Natural killer cell (primary cell): ENCODE results near the gene CYP11A1. TPM values are rescaled to one million over a fixed set of nuclear protein-coding genes. Genes with fewer than 3 reads are reported as not detected.

Experiments used
- ATAC-seq, 3 donors: fragments of 150-1000 bp in 2 of 3; fragments of 200-7000 bp in 1 of 3; cut with Tn5 transposase; 1 replicate in 1 of 3; 2 replicates in 2 of 3; pipeline ENCODE4 v1.10.0; 2021; ENCODE audit warnings: mild to moderate bottlenecking in 2 of 3, moderate library complexity in 2 of 3
- DNase-seq, 2 donors: peaks; one replicate each; pipeline versions ENCODE4 v3.0.0 to v3.0.0-alpha.2; 2013 to 2021; ENCODE audit warnings: mixed read lengths in 1 of 2
- H3K27ac ChIP-seq: one replicate; pipeline ENCODE4 v1.5.1; 2013; ENCODE audit warnings: mild to moderate bottlenecking, low read length
- H3K27me3 ChIP-seq: one replicate; pipeline ENCODE4 v1.6.1; 2013; ENCODE audit warnings: low read length; ENCODE audit not compliant: control insufficient read depth, insufficient read depth
- H3K36me3 ChIP-seq: one replicate; pipeline ENCODE4 v1.6.1; 2013; ENCODE audit warnings: low read length; ENCODE audit not compliant: control insufficient read depth, insufficient read depth
- H3K4me1 ChIP-seq: one replicate; pipeline ENCODE4 v1.6.1; 2013; ENCODE audit warnings: low read length; ENCODE audit not compliant: control insufficient read depth, insufficient read depth
- H3K4me3 ChIP-seq: one replicate; pipeline ENCODE4 v1.5.1; 2013; ENCODE audit warnings: low read length
- H3K9me3 ChIP-seq: one replicate; pipeline ENCODE4 v1.6.1; 2013; ENCODE audit warnings: low read length; ENCODE audit not compliant: control insufficient read depth, insufficient read depth
- H3K27ac Mint-ChIP-seq, 2 donors: one replicate each; pipeline ENCODE4 v1.8.0; 2022; ENCODE audit warnings: mild to moderate bottlenecking in 2 of 2, mixed read lengths in 2 of 2, moderate library complexity in 1 of 2
- H3K27me3 Mint-ChIP-seq, 2 donors: one replicate each; pipeline ENCODE4 v1.8.0; 2022; ENCODE audit warnings: low read depth in 2 of 2, mixed read lengths in 2 of 2
- H3K36me3 Mint-ChIP-seq: one replicate; pipeline ENCODE4 v1.8.0; 2022; ENCODE audit warnings: mixed read lengths
- H3K4me1 Mint-ChIP-seq, 2 donors: one replicate each; pipeline ENCODE4 v1.8.0; 2022; ENCODE audit warnings: mixed read lengths in 2 of 2
- H3K4me3 Mint-ChIP-seq: one replicate; pipeline ENCODE4 v1.8.0; 2022; ENCODE audit warnings: mild to moderate bottlenecking, moderate library complexity, mixed read lengths
- H3K9me3 Mint-ChIP-seq, 2 donors: one replicate each; pipeline ENCODE4 v1.8.0; 2022; ENCODE audit warnings: mixed read lengths in 2 of 2
- CTCF ChIP-seq: fragments of 200-600 bp; IDR thresholded peaks from one replicate; pipeline ENCODE4 v1.8.0; 2022; ENCODE audit warnings: antibody characterized with exemption
- WGBS: methylation state at CpG from one replicate; pipeline ENCODE4 v1.1.7; 2013; ENCODE audit warnings: missing lambda C conversion rate; ENCODE audit not compliant: insufficient coverage; 5-methylcytosine and 5-hydroxymethylcytosine counted together
- intact Hi-C: fragments of 100-400 bp; cut with micrococcal nuclease; formaldehyde crosslinking; loops from one replicate; pipeline ENCODE4 v1.14.2; 2022
- total RNA-seq, 4 donors: library from RNA; stranded (reverse); fragments of 120-200 nt in 1 of 4; gene quantifications; one replicate each; pipeline versions ENCODE4 v1.2.3 to v1.2.4, GENCODE V29; 2013 to 2022

Gene CYP11A1
- total RNA-seq, 3 donors from 2014 or later (not counting 1 experiment from before 2014, with no cell fraction given): 5.1 TPM; not detected in 2

GRCh38 chr15:74412159-74412558 lies 44.7 kb upstream of the CYP11A1 start:
- no peak overlapping the region for H3K4me3 ChIP-seq
- H3K27ac ChIP-seq: no peak overlapping the region
- Mint-ChIP-seq H3K4me1 (peaks cover 0 to 12% of the 10 kb centered on the region in 2 donors), H3K4me3 (no peak overlapping the region), H3K27ac (no peak overlapping the region), H3K27me3 (no peaks in the 10 kb centered on the region), H3K36me3 (no peaks in the 10 kb centered on the region), H3K9me3 (no peaks in the 10 kb centered on the region)
- no peaks in the 10 kb centered on the region for H3K27me3 ChIP-seq
- no peak for DNase-seq
- WGBS: 92% methylated on average over 6 of the region's 6 CpGs
- peaks cover 54% of the 10 kb centered on the region for H3K36me3 ChIP-seq
- H3K9me3 ChIP-seq: no peaks in the 10 kb centered on the region
- H3K4me1 ChIP-seq: peaks cover 13% of the 10 kb centered on the region
- no peak for TF ChIP-seq CTCF
- intact Hi-C loops: no loop called here
- ATAC-seq: no peak

- Mint-ChIP-seq H3K36me3 (no peaks in the 10 kb centered on the region), H3K27ac (no peak overlapping the region), H3K4me1 (peaks cover 5 to 13% of the 10 kb centered on the region in 2 donors), H3K4me3 (no peak overlapping the region), H3K27me3 (no peaks in the 10 kb centered on the region), H3K9me3 (no peaks in the 10 kb centered on the region)
- H3K4me1 ChIP-seq: peaks cover 13% of the 10 kb centered on the region
- no peak for TF ChIP-seq CTCF
- intact Hi-C loops: no loop called here
- ATAC-seq (no peak), DNase-seq (no peak)
- H3K4me3 ChIP-seq: no peak overlapping the region
- WGBS: 97% methylated on average over 12 of the region's 12 CpGs
- H3K27me3 ChIP-seq: no peaks in the 10 kb centered on the region
- H3K36me3 ChIP-seq: peaks cover 51% of the 10 kb centered on the region
- no peaks in the 10 kb centered on the region for H3K9me3 ChIP-seq
- H3K27ac ChIP-seq: no peak overlapping the region
These were observed 44.2 kb upstream of the CYP11A1 start for GRCh38 chr15:74411686-74412085.

- Mint-ChIP-seq H3K9me3 (no peaks in the 10 kb centered on the region), H3K27ac (no peak overlapping the region), H3K36me3 (no peaks in the 10 kb centered on the region), H3K27me3 (no peaks in the 10 kb centered on the region), H3K4me3 (no peak overlapping the region), H3K4me1 (peaks cover 16 to 17% of the 10 kb centered on the region in 2 donors)
- 97% methylated on average over 18 of the region's 18 CpGs for WGBS
- DNase-seq: no peak
- intact Hi-C loops: no loop called here
- Histone ChIP-seq H3K9me3 (no peaks in the 10 kb centered on the region), H3K36me3 (peaks cover 40% of the 10 kb centered on the region), H3K4me1 (peaks cover 8% of the 10 kb centered on the region), H3K4me3 (no peak overlapping the region), H3K27me3 (no peaks in the 10 kb centered on the region), H3K27ac (no peak overlapping the region)
- ATAC-seq: no peak
- no peak for TF ChIP-seq CTCF
These were observed 43.1 kb upstream of the CYP11A1 start for GRCh38 chr15:74410502-74410901.

- no peaks in the 10 kb centered on the region for H3K27me3 Mint-ChIP-seq
- no peak overlapping the region for H3K27ac Mint-ChIP-seq
- no peaks in the 10 kb centered on the region for H3K36me3 Mint-ChIP-seq
- no peak overlapping the region for H3K4me3 Mint-ChIP-seq
- Histone ChIP-seq H3K9me3 (no peaks in the 10 kb centered on the region), H3K4me3 (no peak overlapping the region), H3K36me3 (peaks cover 28% of the 10 kb centered on the region), H3K4me1 (peaks cover 11% of the 10 kb centered on the region), H3K27ac (no peak overlapping the region), H3K27me3 (no peaks in the 10 kb centered on the region)
- H3K4me1 Mint-ChIP-seq: peaks cover 20 to 23% of the 10 kb centered on the region in 2 donors
- WGBS: 94% methylated on average over 6 of the region's 7 CpGs
- ATAC-seq: no peak
- DNase-seq: no peak
- no peaks in the 10 kb centered on the region for H3K9me3 Mint-ChIP-seq
- TF ChIP-seq CTCF: no peak
- intact Hi-C loops: no loop called here
These were observed 41.8 kb upstream of the CYP11A1 start for GRCh38 chr15:74409225-74409624.
